NCI-H2196 (cell line): ENCODE results near the gene TMEM205.
"Not testable (repeated sequence)": the region's sequence is repeated elsewhere in the genome, so short reads cannot be mapped to it uniquely, and the experiment has no call there.

Source experiments
- DNase-seq: peaks from one replicate; lab custom pipeline; 2025; ENCODE audit not compliant: unreplicated experiment; lab: John Stamatoyannopoulos, UW

Gene TMEM205

GRCh38 chr19:11373166-11373884, 27.3 kb upstream of the TMEM205 start:
- DNase-seq, result peak; percentile 89

DNA sequence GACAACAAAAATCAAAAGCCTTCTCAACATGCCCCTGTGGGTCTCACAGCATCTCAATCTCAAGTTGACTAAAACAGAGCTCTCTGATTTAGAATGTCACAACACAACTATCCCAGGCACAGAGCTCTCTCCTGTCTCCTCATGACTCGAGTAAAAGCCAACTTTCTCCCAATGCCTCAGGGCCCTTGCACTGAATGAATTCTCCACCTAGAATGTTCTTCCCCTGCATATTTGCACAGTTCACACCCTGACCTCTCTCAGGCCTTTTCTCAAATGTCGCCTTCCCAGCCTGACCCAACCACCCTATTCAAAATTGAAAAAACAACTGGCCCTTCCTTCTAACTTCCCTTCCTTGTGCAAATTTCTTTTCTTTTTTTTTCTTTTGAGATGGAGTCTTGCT, 24.7 kb upstream of the TMEM205 start:
- DNase-seq, result no peak

DNA sequence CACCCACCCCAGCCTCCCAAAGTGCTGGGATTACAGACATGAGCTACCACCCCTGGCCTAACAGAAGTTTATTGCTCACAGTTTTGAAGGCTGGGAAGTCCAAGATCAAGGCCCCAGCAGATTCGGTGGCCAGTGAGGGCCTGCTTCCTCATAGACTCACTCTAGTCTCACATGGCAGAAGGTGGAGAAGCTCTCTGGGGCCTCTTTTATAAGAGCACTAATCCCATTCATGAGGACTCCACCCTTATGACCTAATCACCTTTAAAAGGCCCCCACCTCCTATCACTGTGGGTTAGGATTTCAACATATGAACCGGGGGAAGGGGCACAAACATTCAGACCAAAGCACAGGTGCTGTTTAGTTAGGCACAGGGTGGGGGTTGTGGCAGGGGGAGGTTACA, 21.5 kb upstream of the TMEM205 start:
- DNase-seq, result no peak

- no peak for DNase-seq
Measured at GRCh38 chr19:11365557-11366117, 19.6 kb upstream of the TMEM205 start.

DNA sequence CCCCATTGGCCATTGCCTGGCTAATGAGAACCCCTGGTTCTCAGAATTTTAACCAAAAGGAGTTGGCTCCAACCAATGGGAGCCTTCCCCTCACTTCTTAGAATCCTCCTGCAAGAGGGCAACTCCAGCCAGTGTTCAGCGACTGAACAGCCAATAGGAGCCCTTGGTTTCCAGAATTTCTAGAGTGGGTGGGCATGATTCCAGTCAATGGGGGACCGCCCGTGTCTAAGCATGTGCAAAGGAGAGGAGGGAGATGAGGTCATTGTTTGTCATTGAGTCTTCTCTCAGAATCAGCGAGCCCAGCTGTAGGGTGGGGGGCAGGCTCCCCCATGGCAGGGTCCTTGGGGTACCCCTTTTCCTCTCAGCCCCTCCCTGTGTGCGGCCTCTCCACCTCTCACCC, 18.9 kb upstream of the TMEM205 start:
- DNase-seq, result no peak

DNA sequence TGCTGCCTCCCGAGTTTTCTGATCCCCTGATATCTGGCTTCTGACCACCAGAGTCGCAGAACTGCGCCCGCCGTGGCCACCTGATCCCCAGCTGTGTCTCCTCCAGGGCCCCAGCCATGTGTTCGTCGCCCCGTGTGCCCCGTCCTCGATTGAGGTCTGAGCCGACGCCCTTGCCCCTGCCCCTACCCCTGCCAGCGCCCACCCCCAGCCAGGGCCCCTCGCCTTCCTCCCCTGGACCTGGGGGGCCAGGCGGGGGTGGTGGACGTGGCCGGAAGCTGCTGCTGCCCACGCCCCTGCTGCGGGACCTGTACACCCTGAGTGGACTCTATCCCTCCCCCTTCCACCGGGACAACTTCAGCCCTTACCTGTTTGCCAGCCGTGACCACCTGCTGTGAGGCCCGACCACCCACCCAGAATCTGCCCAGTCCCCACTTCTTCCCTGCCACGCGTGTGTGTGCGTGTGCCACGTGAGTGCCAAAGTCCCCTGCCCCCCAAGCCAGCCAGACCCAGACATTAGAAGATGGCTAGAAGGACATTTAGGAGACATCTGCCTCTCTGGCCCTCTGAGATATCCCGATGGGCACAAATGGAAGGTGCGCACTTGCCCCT, 18.3 kb upstream of the TMEM205 start:
- no peak for DNase-seq

- DNase-seq, result no peak
Measured at GRCh38 chr19:11363881-11364280, 17.8 kb upstream of the TMEM205 start.

DNA sequence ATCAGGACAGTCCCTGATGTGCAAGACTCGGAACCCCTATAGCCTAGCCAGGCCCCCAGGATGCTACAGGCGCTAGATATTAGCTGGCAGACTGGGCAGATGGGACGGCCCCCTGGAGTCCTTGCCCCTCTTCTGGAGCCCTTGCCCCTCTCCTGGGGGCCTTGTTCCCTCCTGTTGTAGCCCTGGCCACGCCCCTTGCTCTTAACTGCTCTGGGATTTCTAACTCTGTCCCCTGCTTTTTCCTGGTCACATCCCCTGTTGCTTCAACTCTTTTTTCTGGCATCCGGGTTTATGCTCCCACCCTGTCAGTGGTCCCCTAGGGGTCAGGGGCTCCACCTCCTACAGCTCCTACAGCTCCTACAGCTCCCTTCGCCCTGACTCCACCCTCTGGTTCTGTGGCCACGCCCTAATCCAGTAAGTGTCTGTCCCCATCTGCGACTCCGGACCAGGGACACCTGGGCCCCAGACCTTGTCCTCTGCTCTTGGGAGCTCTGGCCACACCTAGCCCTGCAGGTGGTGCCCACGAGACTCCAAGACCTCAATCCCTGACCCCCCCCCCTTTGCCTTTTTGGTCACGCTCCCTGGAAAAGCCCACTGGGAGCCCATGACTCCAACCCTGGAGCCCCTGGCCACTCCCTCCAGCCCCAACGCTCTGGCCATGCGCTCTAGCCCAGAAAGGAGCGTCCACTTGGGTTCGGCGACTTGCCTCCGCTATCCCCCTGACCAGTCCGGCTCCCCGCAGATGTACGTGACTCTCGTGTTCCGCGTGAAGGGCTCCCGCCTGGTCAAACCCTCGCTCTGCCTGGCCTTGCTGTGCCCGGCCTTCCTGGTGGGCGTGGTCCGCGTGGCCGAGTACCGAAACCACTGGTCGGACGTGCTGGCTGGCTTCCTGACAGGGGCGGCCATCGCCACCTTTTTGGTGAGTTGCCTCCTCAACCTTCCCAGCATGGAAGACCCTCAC, 16.0 kb upstream of the TMEM205 start:
- no peak for DNase-seq

DNA sequence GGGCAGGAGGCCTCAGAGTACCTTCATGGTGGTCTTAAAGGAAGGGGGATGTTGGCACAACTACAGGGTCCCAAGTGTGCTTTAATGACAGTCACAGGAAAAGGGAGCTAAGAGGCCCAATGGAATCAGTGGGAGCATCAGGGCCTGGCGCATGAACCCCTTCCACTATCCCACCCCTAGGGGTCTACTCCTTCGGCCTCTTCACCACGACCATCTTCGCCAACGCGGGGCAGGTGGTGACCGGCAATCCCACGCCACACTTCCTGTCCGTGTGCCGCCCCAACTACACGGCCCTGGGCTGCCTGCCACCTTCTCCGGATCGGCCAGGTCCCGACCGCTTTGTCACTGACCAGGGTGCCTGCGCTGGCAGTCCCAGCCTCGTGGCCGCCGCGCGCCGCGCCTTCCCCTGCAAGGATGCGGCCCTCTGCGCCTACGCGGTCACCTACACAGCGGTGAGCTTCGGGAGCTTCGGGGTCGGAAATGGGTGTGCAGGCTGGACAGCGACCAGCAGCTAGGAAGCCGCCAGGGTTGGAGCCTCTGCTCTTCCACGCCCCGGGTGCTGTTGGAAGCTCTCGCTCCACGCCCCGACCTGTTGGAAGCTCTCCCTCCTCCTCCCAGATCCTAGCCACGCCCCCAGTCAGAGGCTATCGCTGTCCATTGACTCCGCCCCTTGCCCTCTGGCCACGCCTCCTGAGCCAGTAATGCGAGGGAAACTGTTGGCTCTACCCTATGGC, 15.1 kb upstream of the TMEM205 start:
- DNase-seq, result peak; percentile 60

DNA sequence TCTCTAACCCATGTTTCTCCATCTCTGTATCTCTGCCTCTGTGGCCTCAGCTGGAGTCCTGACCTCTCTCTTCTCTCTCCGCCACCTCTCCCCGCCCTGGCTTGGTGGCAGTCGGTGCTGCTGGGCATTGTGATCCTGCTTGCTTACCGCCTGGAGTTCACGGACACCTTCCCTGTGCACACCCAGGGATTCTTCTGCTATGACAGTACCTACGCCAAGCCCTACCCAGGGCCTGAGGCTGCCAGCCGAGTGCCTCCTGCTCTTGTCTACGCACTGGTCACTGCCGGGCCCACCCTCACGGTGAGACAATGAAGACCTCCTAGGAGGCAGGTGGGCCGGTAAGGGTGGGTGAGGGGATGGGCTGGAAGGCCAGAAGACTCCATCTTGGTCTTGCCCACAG, 13.4 kb upstream of the TMEM205 start:
- DNase-seq, result no peak

DNA sequence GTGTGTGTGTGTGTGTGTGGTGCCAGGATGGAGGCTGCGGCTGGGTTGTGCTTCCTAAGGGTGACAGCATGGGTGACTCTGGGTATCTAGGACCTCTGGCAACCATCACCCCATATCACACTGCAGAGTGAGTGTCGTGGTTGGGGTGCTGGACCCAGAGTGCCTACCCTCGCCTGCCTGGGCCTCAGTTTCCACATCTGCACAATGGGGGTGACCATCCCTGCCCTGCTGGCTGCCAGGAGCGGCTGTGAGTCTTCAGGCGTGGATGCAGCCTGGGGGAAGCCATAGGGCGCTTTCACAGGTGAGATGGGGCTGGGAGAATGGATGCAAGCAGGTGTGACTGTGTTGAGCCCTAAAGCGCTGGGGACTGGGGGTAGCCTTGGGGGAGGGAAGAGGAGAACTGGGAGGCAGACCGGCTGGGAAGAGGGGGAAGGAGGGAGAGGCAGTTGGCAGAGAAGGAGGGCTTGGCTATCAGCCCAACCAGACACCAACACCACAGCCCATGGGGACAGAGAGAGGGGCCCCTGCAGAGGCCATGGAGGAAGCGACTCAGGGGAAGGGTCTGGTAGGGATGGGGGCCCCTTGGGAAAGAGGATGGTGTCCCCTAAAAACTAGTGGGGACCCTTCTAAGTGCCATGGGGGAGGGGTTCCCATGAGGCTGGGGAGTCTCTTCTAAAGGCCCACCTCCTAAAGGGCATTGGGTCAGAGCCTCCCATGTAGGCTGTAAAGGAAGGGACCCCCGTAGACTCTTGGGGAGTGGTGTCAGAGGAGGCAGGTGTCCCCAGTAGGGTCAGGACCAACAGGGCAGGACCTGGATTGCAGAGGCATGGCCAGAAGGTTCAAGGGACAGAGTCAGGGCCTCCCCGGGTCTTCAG, 10.8 kb upstream of the TMEM205 start:
- DNase-seq, result no peak

DNA sequence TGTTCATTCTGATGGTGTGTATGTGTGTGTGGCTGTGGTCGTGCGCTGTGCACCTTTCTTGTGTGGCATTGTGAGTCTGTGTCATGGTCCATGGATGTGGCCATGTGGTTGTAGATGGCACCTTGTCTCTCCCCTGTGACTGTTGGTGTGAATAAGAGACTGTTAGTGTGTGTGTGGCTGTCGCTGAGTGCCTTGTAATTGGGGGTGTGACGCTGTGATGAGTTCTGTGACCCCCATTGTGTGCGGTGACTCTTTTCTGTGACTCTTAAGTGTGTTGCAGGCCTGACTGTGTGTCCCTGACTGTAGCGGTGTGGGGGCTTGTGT, 10.0 kb upstream of the TMEM205 start:
- no peak for DNase-seq

GRCh38 chr19:11355160-11356073, 9.3 kb upstream of the TMEM205 start, which contains the start of gene PLPPR2:
Gene PLPPR2 (plus strand): TSS chr19:11355432. CDS start chr19:11357674, 2,242 bp downstream.
- peak; percentile 96 for DNase-seq

- DNase-seq, result not testable (repeated sequence)
Measured at GRCh38 chr19:11354102-11354501, 8.0 kb upstream of the TMEM205 start.

- DNase-seq, result no peak
Measured at GRCh38 chr19:11349171-11349570, 3.1 kb upstream of the TMEM205 start.

DNA sequence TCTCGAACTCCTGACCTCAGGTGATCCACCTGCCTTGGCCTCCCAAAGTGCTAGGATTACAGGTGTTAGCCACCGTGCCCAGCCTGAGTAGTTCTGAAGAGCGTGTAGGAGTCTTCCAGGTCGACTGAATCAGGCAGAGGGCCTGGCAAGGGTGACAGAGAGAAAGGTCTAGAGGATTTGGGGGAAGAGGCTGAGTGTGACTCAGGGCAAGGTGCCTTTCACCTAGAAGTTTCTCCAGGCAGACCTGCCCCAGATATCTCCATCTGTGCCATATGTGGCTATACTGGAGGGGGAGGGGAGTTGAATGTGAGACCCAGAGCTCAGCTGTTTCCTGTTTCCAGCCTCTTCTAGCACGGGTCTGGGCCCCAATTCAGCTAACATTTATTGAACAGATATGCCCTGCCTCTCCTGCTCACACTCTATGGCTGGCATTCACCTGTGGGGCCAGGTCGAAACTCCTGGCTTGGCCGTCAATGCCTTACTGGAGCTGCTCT, 1.5 kb upstream of the TMEM205 start:
- DNase-seq, result no peak

DNA sequence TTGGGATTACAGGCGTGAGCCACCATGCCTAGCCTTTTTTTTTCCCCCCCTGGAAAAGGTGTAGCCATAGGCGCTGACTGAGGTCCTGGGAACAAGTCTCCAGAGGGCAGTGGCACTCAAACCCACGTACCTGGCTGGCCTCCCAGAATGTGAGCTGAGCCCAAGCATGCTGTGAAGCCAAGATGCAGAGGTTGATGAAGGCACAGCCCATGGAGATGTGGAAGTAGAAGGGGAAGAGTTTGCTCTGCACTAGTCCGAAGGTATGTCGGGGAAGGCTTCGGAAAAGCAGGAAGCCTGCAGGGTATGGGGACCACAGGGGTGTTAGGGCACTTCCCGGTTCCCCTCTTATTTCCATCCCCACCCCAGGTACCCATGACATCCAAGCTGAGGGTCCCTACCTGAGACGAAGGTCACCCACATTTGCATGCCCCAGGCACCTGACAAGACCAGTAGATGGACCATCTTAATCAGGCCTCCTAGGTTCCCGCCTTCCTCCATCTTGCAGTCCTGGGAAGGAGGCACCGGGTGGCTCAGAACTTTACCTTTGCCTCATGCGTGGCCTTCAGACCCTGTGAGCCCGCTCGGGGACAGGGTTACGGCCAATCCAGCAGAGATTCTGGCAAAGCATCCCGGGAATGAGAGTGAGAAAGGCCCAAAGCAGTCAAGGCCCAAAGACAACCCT, 805 bp downstream of the TMEM205 start:
- DNase-seq, result peak; percentile 55

DNA sequence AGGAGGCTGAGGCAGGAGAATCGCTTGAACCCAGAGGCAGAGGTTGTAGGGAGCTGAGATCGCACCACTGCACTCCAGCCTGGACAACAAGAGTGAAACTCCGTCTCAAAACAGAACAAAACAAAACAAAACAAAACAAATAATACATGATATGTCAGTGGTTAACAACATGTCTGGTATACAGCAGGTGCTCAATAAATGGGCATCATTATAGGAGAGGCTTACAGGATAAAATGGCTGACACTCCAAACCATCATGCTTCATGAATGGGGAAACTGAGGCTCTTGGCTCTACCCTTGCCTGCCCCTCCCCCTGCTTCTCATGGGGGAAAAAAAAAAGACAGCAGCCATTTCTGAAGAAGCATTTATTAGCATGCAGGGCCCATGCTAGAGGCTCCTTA, 3.6 kb downstream of the TMEM205 start:
- no peak for DNase-seq
